Hematopoietic multipotent progenitor cell (in vitro differentiated cells): ENCODE measurements around the gene GGT1. TPM values are rescaled to one million over a fixed set of nuclear protein-coding genes. Genes with fewer than 3 reads are reported as not detected.
"Not testable (repeated sequence)": the region's sequence is repeated elsewhere in the genome, so short reads cannot be mapped to it uniquely, and the experiment has no call there.

Source experiments
- DNase-seq, 3 donors: peaks; one replicate each; pipeline ENCODE4 v3.0.0-alpha.2; 2011 to 2015; ENCODE audit warnings: low read depth in 2 of 3, low spot score in 2 of 3
- total RNA-seq: library from RNA; depleted of rRNA; stranded (reverse); fragments of >200 nt; gene quantifications from one replicate; pipeline ENCODE4 v1.2.3, GENCODE V29; 2012

The GGT1 gene
- total RNA-seq, 1 donor = 18.6 TPM

DNA sequence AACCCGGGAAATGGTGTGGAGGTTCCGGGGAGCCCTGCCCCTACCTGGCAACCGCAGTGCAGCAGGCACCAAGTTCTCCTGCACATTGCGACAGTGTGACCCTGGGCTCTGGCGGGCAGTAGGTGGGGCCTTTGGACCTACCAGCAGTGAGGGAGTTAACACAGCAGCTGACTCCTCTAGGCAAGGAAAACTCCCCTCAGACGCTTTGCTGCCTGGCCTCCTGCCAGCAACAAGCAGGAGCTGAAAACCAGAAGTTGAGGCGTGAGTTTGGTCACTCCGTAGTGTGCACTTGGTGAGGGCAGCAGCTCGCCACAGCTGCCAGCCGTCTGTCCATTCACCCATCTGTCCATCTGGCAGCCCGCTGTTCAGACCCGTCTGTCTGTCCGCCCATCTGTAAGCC lies 29.6 kb downstream of the GGT1 start:
- peak in 1 of 3 donors; percentile 32 for DNase-seq

DNA sequence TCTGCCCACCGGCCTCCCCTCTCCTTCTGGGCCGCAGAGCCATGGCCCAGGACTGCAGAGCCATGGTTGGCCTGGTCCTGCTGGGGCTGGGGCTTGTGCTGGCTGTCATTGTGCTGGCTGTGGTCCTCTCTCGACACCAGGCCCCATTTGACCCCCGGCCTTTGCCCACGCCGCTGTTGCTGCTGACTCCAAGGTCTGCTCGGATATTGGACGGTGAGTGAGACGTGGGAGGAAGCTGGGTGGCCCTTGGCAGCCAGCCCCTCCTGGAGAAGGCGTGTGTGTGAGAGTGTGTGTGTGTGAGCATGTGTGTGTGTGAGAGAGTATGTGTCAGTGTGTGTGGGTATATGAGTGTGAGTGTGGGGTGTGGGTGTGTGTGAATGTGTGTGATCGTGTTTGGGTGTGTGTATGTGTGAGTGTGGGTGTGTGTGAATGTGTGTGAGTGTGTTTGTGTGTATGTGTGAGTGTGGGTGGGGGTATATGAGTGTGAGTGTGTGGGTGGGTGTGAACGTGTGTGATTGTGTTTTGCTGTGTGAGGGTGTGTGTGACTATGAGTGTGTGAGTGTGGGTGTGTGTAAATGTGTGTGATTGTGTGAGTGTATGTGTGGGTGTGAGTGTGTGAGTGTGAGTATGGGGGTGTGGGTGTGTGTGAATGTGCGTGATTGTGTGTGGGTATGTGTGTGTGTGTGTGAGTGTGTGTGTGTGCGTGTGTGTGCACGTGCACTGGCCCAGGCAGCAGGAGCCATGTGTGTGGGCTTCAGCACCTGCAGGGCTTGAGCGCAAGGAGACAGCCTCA lies 30.4 kb downstream of the GGT1 start:
- not testable (repeated sequence) for DNase-seq

- peak in 1 of 3 donors; percentile 52 for DNase-seq
Measured at GRCh38 chr22:24634776-24635389, 31.9 kb downstream of the GGT1 start.

DNA sequence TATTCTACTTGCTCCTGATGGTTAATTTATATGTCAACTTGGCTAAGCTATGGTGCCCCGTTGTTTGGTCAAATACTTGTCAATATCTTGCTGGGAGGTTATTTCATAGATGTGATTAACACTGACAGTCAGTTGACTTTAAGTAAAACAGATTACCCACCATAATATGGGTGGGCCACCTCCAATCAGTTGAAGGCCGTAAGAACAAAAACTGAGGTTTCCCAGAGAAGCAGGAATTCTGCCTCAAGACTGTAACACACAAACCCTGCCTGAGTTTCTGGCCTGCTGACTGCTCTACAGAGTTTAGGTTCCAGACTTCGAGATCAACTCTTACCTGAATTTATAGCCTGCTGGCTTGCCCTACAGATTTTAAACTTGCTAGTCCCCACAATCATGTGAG lies 33.5 kb downstream of the GGT1 start:
- DNase-seq = not testable (repeated sequence)

GRCh38 chr22:24642307-24642706 lies 39.3 kb downstream of the GGT1 start:
- DNase-seq = not testable (repeated sequence)

- not testable (repeated sequence) for DNase-seq
Measured at GRCh38 chr22:24644409-24644808, 41.4 kb downstream of the GGT1 start.

DNA sequence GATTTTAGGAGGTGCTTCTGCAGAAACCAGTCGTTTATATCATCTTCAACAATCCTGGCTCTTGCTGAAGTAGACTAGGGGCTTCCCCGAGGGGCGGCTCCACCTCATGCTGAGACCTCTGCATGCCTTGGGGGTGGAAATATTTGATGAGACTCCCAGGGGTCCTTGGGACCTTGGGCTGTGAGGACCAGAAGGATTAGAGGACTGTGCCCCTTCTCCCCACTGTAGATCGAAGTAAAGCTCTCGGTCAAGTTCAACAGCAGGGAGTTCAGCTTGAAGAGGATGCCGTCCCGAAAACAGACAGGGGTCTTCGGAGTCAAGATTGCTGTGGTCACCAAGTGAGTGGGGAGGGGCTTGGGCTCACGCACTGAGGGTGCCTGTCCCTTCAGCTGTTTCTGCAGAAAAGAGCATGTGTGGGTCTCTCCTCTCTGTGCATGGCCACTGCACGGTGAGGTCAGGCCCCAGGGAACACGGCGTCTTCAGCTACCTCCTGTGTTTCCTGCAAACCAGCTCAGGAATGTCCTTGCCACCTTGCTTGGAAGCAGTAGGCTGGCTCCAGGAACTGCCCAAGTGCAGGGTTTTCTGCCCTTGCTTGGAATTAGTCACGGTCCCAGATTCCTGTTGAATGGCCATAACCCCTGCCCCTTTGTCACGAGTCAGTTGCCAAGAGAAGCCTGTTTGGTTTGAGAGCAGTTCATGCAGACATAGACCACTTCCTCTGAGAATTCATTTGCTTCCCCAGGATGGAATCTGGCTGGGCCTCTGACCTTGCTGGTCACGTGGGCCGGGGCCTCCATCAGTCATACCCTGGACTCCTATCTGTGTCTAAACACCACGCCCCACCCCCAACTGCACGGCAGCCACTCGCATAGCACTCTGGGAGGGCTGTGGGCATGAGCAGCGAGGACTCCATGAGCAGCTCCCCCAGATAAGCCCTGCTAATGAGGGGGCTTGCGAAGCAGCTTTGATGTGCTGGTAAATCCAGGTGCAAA lies 42.7 kb downstream of the GGT1 start:
- not testable (repeated sequence) for DNase-seq

- not testable (repeated sequence) for DNase-seq
Measured at GRCh38 chr22:24646756-24647155, 43.8 kb downstream of the GGT1 start.

DNA sequence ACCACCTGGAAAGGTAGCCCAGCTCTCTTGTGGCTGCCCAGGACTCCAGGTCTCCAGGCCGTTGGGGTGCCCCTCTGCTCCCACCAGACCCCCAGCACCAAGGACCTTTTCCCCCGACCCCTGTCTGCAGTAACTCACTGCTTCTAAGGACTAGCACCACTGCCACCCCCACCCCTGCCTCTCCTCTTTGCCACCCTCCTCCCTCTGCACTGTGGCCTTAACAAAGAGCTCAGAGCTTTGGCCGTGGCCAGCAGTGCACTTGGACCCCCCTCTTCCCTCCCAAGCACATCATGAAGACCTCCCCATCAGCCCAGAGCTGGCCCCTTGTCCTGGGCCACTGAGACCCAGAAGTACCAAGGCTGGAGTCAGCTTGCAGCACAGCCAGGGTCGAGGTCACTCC lies 46.4 kb downstream of the GGT1 start:
- not testable (repeated sequence) for DNase-seq

- DNase-seq = not testable (repeated sequence)
Measured at GRCh38 chr22:24650884-24651283, 47.9 kb downstream of the GGT1 start.

DNA sequence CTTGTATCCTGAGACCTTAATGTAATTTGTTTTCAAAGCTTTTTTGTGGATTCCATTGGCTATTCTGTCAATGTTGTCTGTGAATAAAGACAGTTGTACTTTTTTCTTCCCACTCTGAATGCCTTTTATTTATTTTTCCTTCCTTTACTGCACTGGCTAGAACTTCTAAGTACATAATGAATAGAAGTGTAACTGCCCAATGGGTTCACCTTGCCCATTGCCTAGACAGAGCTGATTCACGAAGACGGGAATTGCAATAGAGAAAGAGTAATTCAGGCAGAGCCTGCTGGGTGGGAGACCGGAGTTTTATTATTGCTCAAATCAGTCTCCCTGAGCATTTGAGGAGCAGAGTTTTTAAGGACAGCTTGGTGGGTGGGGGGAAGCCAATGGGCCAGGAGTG lies 62.4 kb downstream of the GGT1 start:
- DNase-seq = not testable (repeated sequence)

- DNase-seq = not testable (repeated sequence)
Measured at GRCh38 chr22:24667904-24668303, 64.9 kb downstream of the GGT1 start.

- DNase-seq = not testable (repeated sequence)
Measured at GRCh38 chr22:24672532-24672931, 69.5 kb downstream of the GGT1 start.

Other genes starting within 250 kb of the GGT1 start
- 12.4 TPM for gene ADORA2A, start 175.6 kb upstream of the GGT1 start, total RNA-seq
- gene UPB1, start 107.9 kb upstream of the GGT1 start, total RNA-seq = under 0.01 TPM
- 306 TPM for gene GUCD1, start 48.1 kb upstream of the GGT1 start, total RNA-seq
- gene SNRPD3, start 47.2 kb upstream of the GGT1 start, total RNA-seq = 134 TPM
- gene LRRC75B, start 10.1 kb upstream of the GGT1 start, total RNA-seq = 10.0 TPM
- under 0.01 TPM for gene PIWIL3, start 171.5 kb downstream of the GGT1 start, total RNA-seq
- gene SGSM1, start 203.0 kb downstream of the GGT1 start, total RNA-seq = 1.1 TPM